HG02852 (cell line): Measurements from ENCODE around the gene RANBP9.

Source experiments
- ATAC-seq: cut with Tn5 transposase; IDR thresholded peaks from one replicate; pipeline ENCODE4 v1.9.1; 2021; ENCODE audit warnings: mild to moderate bottlenecking, moderate library complexity; ENCODE audit not compliant: unreplicated experiment

The RANBP9 gene

GRCh38 chr6:13711324-13711732, 307 bp downstream of the RANBP9 start:
- peak; percentile 53 for ATAC-seq

GRCh38 chr6:13710552-13711323, 897 bp downstream of the RANBP9 start:
- peak; percentile 13 for ATAC-seq

- ATAC-seq = no peak
Measured at GRCh38 chr6:13709689-13710551, 1.7 kb downstream of the RANBP9 start.

GRCh38 chr6:13708736-13709135, 2.9 kb downstream of the RANBP9 start:
- no peak for ATAC-seq

GRCh38 chr6:13703496-13703895, 8.1 kb downstream of the RANBP9 start:
- ATAC-seq = no peak

GRCh38 chr6:13702809-13703302, 8.8 kb downstream of the RANBP9 start:
- peak; percentile 60 for ATAC-seq

GRCh38 chr6:13700232-13700631, 11.4 kb downstream of the RANBP9 start:
- no peak for ATAC-seq

GRCh38 chr6:13698715-13699114, 12.9 kb downstream of the RANBP9 start:
- no peak for ATAC-seq

- no peak for ATAC-seq
Measured at GRCh38 chr6:13697857-13698256, 13.8 kb downstream of the RANBP9 start.

GRCh38 chr6:13696226-13696625, 15.4 kb downstream of the RANBP9 start:
- no peak for ATAC-seq

- ATAC-seq = no peak
Measured at GRCh38 chr6:13695252-13695651, 16.4 kb downstream of the RANBP9 start.

GRCh38 chr6:13694562-13694961, 17.1 kb downstream of the RANBP9 start:
- ATAC-seq = no peak

- no peak for ATAC-seq
Measured at GRCh38 chr6:13689511-13690256, 22.0 kb downstream of the RANBP9 start.

- ATAC-seq = no peak
Measured at GRCh38 chr6:13688692-13689196, 22.9 kb downstream of the RANBP9 start.

GRCh38 chr6:13687917-13688351, 23.7 kb downstream of the RANBP9 start:
- ATAC-seq = no peak

GRCh38 chr6:13684855-13685254, 26.8 kb downstream of the RANBP9 start:
- ATAC-seq = no peak

GRCh38 chr6:13683038-13683437, 28.6 kb downstream of the RANBP9 start:
- no peak for ATAC-seq

- no peak for ATAC-seq
Measured at GRCh38 chr6:13682346-13682745, 29.3 kb downstream of the RANBP9 start.

- ATAC-seq = peak; percentile 56
Measured at GRCh38 chr6:13681305-13682061, 30.2 kb downstream of the RANBP9 start.

GRCh38 chr6:13680448-13680968, 31.1 kb downstream of the RANBP9 start:
- no peak for ATAC-seq
